H9 (cell line): ENCODE measurements around the gene MTA1. TPM values are rescaled to one million over a fixed set of nuclear protein-coding genes. Genes with fewer than 3 reads are reported as not detected.

Experiments
- DNase-seq: peaks from one replicate; pipeline ENCODE4 v3.0.0-alpha.2; 2017
- H2AFZ ChIP-seq: one replicate; pipeline ENCODE4 v1.6.1; 2013; ENCODE audit warnings: mild to moderate bottlenecking, low read length, control low read depth, moderate library complexity
- H2AK5ac ChIP-seq: 2 replicates; pipeline ENCODE4 v1.6.1; 2013; ENCODE audit warnings: low read length, control low read depth, mixed read lengths; ENCODE audit not compliant: insufficient read length
- H2BK120ac ChIP-seq: one replicate; pipeline ENCODE4 v1.6.1; 2013; ENCODE audit warnings: low read depth, mild to moderate bottlenecking, low read length, control low read depth, inconsistent platforms; ENCODE audit not compliant: poor library complexity, severe bottlenecking
- H2BK12ac ChIP-seq: 2 replicates; pipeline ENCODE4 v1.6.1; 2013; ENCODE audit warnings: low read length, control low read depth, mixed read lengths, low read depth; ENCODE audit not compliant: insufficient read length
- H2BK15ac ChIP-seq: 2 replicates; pipeline ENCODE4 v1.6.1; 2013; ENCODE audit warnings: low read depth, low read length, control low read depth
- H2BK20ac ChIP-seq: one replicate; pipeline ENCODE4 v1.6.1; 2013; ENCODE audit warnings: low read depth, mild to moderate bottlenecking, low read length, control low read depth, inconsistent platforms; ENCODE audit not compliant: poor library complexity, severe bottlenecking
- H2BK5ac ChIP-seq: 2 replicates; pipeline ENCODE4 v1.6.1; 2013; ENCODE audit warnings: low read length, control low read depth, mixed read lengths; ENCODE audit not compliant: insufficient read length
- H3K14ac ChIP-seq: 2 replicates; pipeline ENCODE4 v1.6.1; 2013; ENCODE audit warnings: low read length, control low read depth; ENCODE audit not compliant: insufficient read depth
- H3K18ac ChIP-seq: 2 replicates; pipeline ENCODE4 v1.6.1; 2013; ENCODE audit warnings: low read depth, mild to moderate bottlenecking, mixed read lengths, low read length, control low read depth; ENCODE audit not compliant: insufficient read length
- H3K23ac ChIP-seq: 2 replicates; pipeline ENCODE4 v1.6.1; 2013; ENCODE audit warnings: low read length, control low read depth, mixed read lengths, low read depth; ENCODE audit not compliant: insufficient read length
- H3K23me2 ChIP-seq: 2 replicates; pipeline ENCODE4 v1.6.1; 2013; ENCODE audit warnings: low read depth, mild to moderate bottlenecking, mixed read lengths, low read length, control low read depth; ENCODE audit not compliant: insufficient read length, poor library complexity, severe bottlenecking
- H3K27ac ChIP-seq: 2 replicates; pipeline ENCODE4 v1.5.1; 2013; ENCODE audit warnings: low read length, control low read depth, mixed read lengths, low read depth; ENCODE audit not compliant: insufficient read length
- H3K27me3 ChIP-seq: 2 replicates; pipeline ENCODE4 v1.6.1; 2013; ENCODE audit warnings: low read length, control low read depth, inconsistent platforms; ENCODE audit not compliant: insufficient read depth
- H3K4ac ChIP-seq: 2 replicates; pipeline ENCODE4 v1.6.1; 2013; ENCODE audit warnings: low read depth, mild to moderate bottlenecking, control low read depth, inconsistent platforms, low read length, moderate library complexity
- H3K4me1 ChIP-seq: 2 replicates; pipeline ENCODE4 v1.6.1; 2013; ENCODE audit warnings: low read length, control low read depth, inconsistent platforms; ENCODE audit not compliant: insufficient read depth
- H3K4me2 ChIP-seq: 2 replicates; pipeline ENCODE4 v1.6.1; 2013; ENCODE audit warnings: low read length, control low read depth, mixed read lengths; ENCODE audit not compliant: insufficient read length, insufficient read depth
- H3K56ac ChIP-seq: 2 replicates; pipeline ENCODE4 v1.6.1; 2013; ENCODE audit warnings: low read depth, mild to moderate bottlenecking, mixed read lengths, low read length, control low read depth; ENCODE audit not compliant: insufficient read length
- H3K79me1 ChIP-seq: 2 replicates; pipeline ENCODE4 v1.6.1; 2013; ENCODE audit warnings: low read depth, mild to moderate bottlenecking, moderate library complexity, low read length, control low read depth, inconsistent platforms; ENCODE audit not compliant: insufficient read depth, poor library complexity, severe bottlenecking
- H3K79me2 ChIP-seq: 2 replicates; pipeline ENCODE4 v1.6.1; 2013; ENCODE audit warnings: low read length, control low read depth, inconsistent platforms; ENCODE audit not compliant: insufficient read depth
- H3K9ac ChIP-seq: 2 replicates; pipeline ENCODE4 v1.6.1; 2013; ENCODE audit warnings: low read length, control low read depth, mixed read lengths; ENCODE audit not compliant: insufficient read length; ENCODE audit errors: extremely low read depth
- H3K9me3 ChIP-seq: one replicate; pipeline ENCODE4 v1.6.1; 2013; ENCODE audit warnings: low read depth, low read length, inconsistent platforms; ENCODE audit not compliant: control insufficient read depth
- H3T11ph ChIP-seq: one replicate; pipeline ENCODE4 v1.6.1; 2013; ENCODE audit warnings: mild to moderate bottlenecking, low read length, control low read depth, inconsistent platforms
- H4K20me1 ChIP-seq: one replicate; pipeline ENCODE4 v1.6.1; 2013; ENCODE audit not compliant: control insufficient read depth, insufficient read length, insufficient read depth
- H4K5ac ChIP-seq: 2 replicates; pipeline ENCODE4 v1.6.1; 2013; ENCODE audit warnings: low read depth, mild to moderate bottlenecking, mixed read lengths, low read length, control low read depth; ENCODE audit not compliant: insufficient read length
- H4K8ac ChIP-seq: replicated peaks from 2 replicates; pipeline ENCODE4 v1.6.1; 2013; ENCODE audit warnings: low read length, control low read depth, mixed read lengths, low read depth; ENCODE audit not compliant: insufficient read length
- H4K91ac ChIP-seq: 2 replicates; pipeline ENCODE4 v1.6.1; 2013; ENCODE audit warnings: low read depth, mild to moderate bottlenecking, moderate library complexity, mixed read lengths, low read length, control low read depth; ENCODE audit not compliant: insufficient read length
- H3K27ac Mint-ChIP-seq, 3 experiments: 2 replicates in 2 of 3; 3 replicates in 1 of 3; pipeline ENCODE4 v1.8.0; 2020 to 2021; ENCODE audit warnings: mixed read lengths in 3 of 3, mild to moderate bottlenecking in 1 of 3, moderate library complexity in 1 of 3
- H3K27me3 Mint-ChIP-seq: 2 replicates; pipeline ENCODE4 v1.8.0; 2021; ENCODE audit warnings: low read depth, mild to moderate bottlenecking, moderate library complexity, mixed read lengths
- H3K36me3 Mint-ChIP-seq, 3 experiments: 2 replicates in 2 of 3; 3 replicates in 1 of 3; pipeline ENCODE4 v1.8.0; 2020 to 2021; ENCODE audit warnings: low read depth in 3 of 3, mixed read lengths in 3 of 3; ENCODE audit not compliant: insufficient read depth in 1 of 3
- H3K4me1 Mint-ChIP-seq, 2 experiments: 2 replicates each; pipeline ENCODE4 v1.8.0; 2020; ENCODE audit warnings: mixed read lengths in 2 of 2
- H3K4me3 Mint-ChIP-seq, 2 experiments: 2 replicates in 1 of 2; 3 replicates in 1 of 2; pipeline ENCODE4 v1.8.0; 2020 to 2021; ENCODE audit warnings: mild to moderate bottlenecking in 2 of 2, mixed read lengths in 2 of 2, moderate library complexity in 1 of 2
- H3K9me3 Mint-ChIP-seq, 2 experiments: 2 replicates in 1 of 2; 3 replicates in 1 of 2; pipeline ENCODE4 v1.8.0; 2020; ENCODE audit warnings: mild to moderate bottlenecking in 2 of 2, mixed read lengths in 2 of 2, moderate library complexity in 1 of 2
- whole genome bisulfite sequencing: extraction: QIAGEN DNeasy Blood & Tissue Kit; methylation state at CpG from one replicate; pipeline ENCODE4 v1.1.7; 2013; ENCODE audit warnings: missing lambda C conversion rate, low lambda C conversion rate, mixed read lengths; ENCODE audit not compliant: insufficient read length; ENCODE audit errors: extremely low coverage; 5-methylcytosine and 5-hydroxymethylcytosine counted together
- total RNA-seq: library from RNA; stranded (reverse); gene quantifications from 2 replicates; pipeline ENCODE4 v1.2.1, GENCODE V29; 2021
- TF ChIP-seq, protein P1 (sequence below): fragments of 200-600 bp; sonication (generic); conservative IDR thresholded peaks from 3 replicates; pipeline ENCODE4 v1.8.0; 2021; ENCODE audit warnings: antibody characterized with exemption, mild to moderate bottlenecking

Gene MTA1
- total RNA-seq, 1 experiment from 2014 or later: 230 TPM

DNA sequence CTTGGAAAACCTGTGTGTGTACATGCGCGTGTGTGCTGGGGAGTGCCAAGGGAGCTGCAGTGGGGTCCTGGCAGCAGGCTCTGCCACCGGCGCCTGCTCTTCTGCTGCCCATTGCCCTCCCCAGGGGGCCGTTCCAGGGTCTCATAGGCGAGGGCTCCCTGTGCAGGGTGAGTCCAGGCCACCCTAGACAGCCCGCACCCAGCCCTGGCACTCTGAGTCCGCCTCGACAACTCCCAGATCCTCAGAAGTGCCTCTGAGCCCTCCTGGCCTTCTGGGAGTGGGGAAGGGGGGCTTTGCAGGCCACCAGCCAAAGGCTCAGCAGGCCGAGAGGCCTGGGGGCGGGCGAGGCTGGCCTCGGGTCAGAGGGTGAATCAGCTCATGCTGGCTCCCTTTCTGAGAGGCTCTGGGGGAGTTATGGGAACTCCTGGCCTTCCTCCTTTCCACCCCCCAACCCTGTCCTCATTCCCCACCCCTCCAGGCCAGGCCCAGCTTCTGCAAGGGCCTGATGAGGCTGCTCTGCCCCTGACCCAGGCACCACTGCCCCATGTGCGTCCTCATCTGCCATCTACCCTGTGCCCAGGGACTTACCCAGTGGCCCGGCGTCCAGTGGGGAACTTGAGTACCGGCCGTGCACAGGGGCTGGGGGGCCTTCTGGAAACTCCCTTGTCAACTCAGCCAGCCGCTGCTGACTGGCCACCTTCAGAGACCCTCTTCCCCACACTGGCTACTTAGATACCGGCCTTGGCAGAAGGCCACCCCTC lies 69.3 kb downstream of the MTA1 start:
- TF ChIP-seq, protein P1, sequence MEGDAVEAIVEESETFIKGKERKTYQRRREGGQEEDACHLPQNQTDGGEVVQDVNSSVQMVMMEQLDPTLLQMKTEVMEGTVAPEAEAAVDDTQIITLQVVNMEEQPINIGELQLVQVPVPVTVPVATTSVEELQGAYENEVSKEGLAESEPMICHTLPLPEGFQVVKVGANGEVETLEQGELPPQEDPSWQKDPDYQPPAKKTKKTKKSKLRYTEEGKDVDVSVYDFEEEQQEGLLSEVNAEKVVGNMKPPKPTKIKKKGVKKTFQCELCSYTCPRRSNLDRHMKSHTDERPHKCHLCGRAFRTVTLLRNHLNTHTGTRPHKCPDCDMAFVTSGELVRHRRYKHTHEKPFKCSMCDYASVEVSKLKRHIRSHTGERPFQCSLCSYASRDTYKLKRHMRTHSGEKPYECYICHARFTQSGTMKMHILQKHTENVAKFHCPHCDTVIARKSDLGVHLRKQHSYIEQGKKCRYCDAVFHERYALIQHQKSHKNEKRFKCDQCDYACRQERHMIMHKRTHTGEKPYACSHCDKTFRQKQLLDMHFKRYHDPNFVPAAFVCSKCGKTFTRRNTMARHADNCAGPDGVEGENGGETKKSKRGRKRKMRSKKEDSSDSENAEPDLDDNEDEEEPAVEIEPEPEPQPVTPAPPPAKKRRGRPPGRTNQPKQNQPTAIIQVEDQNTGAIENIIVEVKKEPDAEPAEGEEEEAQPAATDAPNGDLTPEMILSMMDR: no peak
- Histone ChIP-seq H4K91ac (no peak overlapping the region), H2BK12ac (no peak overlapping the region), H3K4me1 (no peaks in the 10 kb centered on the region), H3K56ac (no peak overlapping the region), H3K27ac (no peak overlapping the region), H3K79me2 (no peaks in the 10 kb centered on the region), H2AFZ (no peak overlapping the region), H3K9me3 (no peaks in the 10 kb centered on the region), H2BK15ac (no peak overlapping the region), H3K79me1 (no peaks in the 10 kb centered on the region), H3K27me3 (peaks cover 26% of the 10 kb centered on the region; the same call in 1 of the 2 replicates), H3K9ac (no peak overlapping the region), H3K23me2 (peaks cover 6% of the 10 kb centered on the region), H2BK120ac (no peak overlapping the region), H2AK5ac (no peak overlapping the region), H3K18ac (no peak overlapping the region), H2BK5ac (no peak overlapping the region), H3T11ph (no peak overlapping the region), H2BK20ac (no peak overlapping the region), H3K4ac (no peak overlapping the region), H3K23ac (no peak overlapping the region), H4K20me1 (no peaks in the 10 kb centered on the region), H4K8ac (no peak overlapping the region), H4K5ac (no peak overlapping the region), H3K4me2 (no peak overlapping the region), H3K14ac (0 out of 2 replicates have a peak overlapping the region, but pooled peaks have one; percentile 48)
- Mint-ChIP-seq H3K4me3 (peak overlapping the region in 1 of 2 experiments; percentile 80; a peak in 2 of 5 replicates), H3K36me3 (peaks cover 0 to 5% (median 0%) of the 10 kb centered on the region in 3 experiments; a peak in 2 of 7 replicates), H3K27ac (no peak overlapping the region), H3K4me1 (peaks cover 4 to 14% of the 10 kb centered on the region in 2 experiments), H3K27me3 (peaks cover 54% of the 10 kb centered on the region), H3K9me3 (peaks cover 0 to 4% of the 10 kb centered on the region in 2 experiments; a peak in 1 of 5 replicates)
- no CpG with 5 or more reads among the region's 20 CpGs for WGBS
- no peak for DNase-seq
